Smooth muscle cell (in vitro differentiated cells): ENCODE data around the gene RASGRF1. TPM values are rescaled to one million over a fixed set of nuclear protein-coding genes. Genes with fewer than 3 reads are reported as not detected.

Experiments used
- DNase-seq: peaks from one replicate; lab custom pipeline; 2025; ENCODE audit not compliant: unreplicated experiment; lab: John Stamatoyannopoulos, UW
- H2AFZ ChIP-seq: fragments of 200-600 bp; sonication (generic); 2 replicates; pipeline ENCODE4 v1.6.0; 2016; ENCODE audit warnings: antibody characterized with exemption, low read depth, mild to moderate bottlenecking
- H3F3A ChIP-seq: fragments of 200-600 bp; sonication (generic); 2 replicates; pipeline ENCODE4 v1.6.0; 2017; ENCODE audit warnings: antibody characterized with exemption, low read depth
- H3K27ac ChIP-seq: fragments of 200-600 bp; sonication (generic); 2 replicates; pipeline ENCODE4 v1.5.1; 2016; ENCODE audit warnings: low read depth, mild to moderate bottlenecking
- H3K27me3 ChIP-seq: fragments of 200-600 bp; sonication (generic); 2 replicates; pipeline ENCODE4 v1.6.1; 2016; ENCODE audit warnings: low read depth, mild to moderate bottlenecking
- H3K36me3 ChIP-seq: fragments of 200-600 bp; sonication (generic); 2 replicates; pipeline ENCODE4 v1.5.1; 2016; ENCODE audit warnings: low read depth
- H3K4me1 ChIP-seq: fragments of 200-600 bp; sonication (generic); 2 replicates; pipeline ENCODE4 v1.5.1; 2016; ENCODE audit warnings: low read depth
- H3K4me2 ChIP-seq: fragments of 200-600 bp; sonication (generic); 2 replicates; pipeline ENCODE4 v1.6.0; 2016; ENCODE audit warnings: mild to moderate bottlenecking
- H3K4me3 ChIP-seq: fragments of 200-600 bp; sonication (generic); 2 replicates; pipeline ENCODE4 v1.5.1; 2016; ENCODE audit warnings: mild to moderate bottlenecking
- H3K79me2 ChIP-seq: fragments of 200-600 bp; sonication (generic); 2 replicates; pipeline ENCODE4 v1.6.0; 2016; ENCODE audit warnings: low read depth, mild to moderate bottlenecking
- H3K9ac ChIP-seq: fragments of 200-600 bp; sonication (generic); 2 replicates; pipeline ENCODE4 v1.6.0; 2016; ENCODE audit warnings: low read depth
- H3K9me3 ChIP-seq: fragments of 200-600 bp; sonication (generic); replicated peaks from 2 replicates; pipeline ENCODE4 v1.5.1; 2016; ENCODE audit warnings: low read depth
- H4K20me1 ChIP-seq: fragments of 200-600 bp; sonication (generic); 2 replicates; pipeline ENCODE4 v1.6.0; 2016; ENCODE audit warnings: low read depth
- WGBS: methylation state at CpG from one replicate; pipeline ENCODE4 v1.1.7; 2016; ENCODE audit warnings: low lambda C conversion rate; 5-methylcytosine and 5-hydroxymethylcytosine counted together
- polyA plus RNA-seq: library from polyadenylated mRNA; unstranded; fragments of >200 nt; fragmentation: Nextera tagmentation; extraction: Ambion mirVana; gene quantifications from 2 replicates; pipeline ENCODE4 v1.2.1, GENCODE V29; 2016
- total RNA-seq: library from RNA; depleted of rRNA; stranded (reverse); fragments of >200 nt; gene quantifications from 2 replicates; pipeline ENCODE4 v1.2.3, GENCODE V29; 2014
- TF ChIP-seq, protein P1 (sequence below): fragments of 200-600 bp; sonication (generic); IDR thresholded peaks from 2 replicates; pipeline ENCODE4 v1.5.1; 2017; ENCODE audit warnings: borderline replicate concordance, mild to moderate bottlenecking, antibody characterized with exemption; ENCODE audit not compliant: insufficient read depth, poor library complexity, severe bottlenecking

RASGRF1 gene
- total and polyA plus RNA-seq, 2 experiments from 2014 or later: 0.17 to 0.22 TPM

DNA sequence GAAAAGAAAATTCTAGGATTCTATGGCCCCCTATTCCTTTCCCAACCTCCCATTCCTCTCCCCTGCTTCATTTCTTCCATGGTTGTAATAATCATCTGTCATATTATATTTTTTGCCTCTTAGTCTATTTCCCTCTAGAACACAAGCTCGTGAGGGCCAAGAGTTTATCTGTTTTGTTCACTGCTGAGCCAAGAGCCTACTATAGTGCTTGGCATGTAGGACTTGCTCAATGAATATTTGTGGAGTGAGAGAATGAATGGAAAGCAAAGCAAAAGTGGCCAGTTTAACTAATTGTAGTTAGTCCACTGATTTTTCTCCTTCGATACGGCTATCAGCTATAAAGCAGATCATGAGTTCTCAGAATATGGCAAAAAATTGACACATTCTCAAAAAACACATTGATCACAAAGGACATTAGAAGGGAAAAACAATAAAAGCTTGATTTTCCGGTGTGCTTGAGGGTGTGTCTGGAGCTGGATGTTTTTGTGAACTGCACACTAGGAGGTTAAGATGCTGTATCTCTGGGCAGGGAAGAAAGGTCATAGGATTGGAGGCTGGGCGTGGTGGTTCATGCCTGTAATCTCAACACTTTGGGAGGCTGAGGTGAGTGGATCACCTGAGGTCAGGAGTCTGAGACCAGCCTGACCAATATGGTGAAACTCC lies 120.8 kb downstream of the RASGRF1 start:
- H3K4me1 ChIP-seq: no peaks in the 10 kb centered on the region
- H3K4me3 ChIP-seq: no peak overlapping the region
- H3K27ac ChIP-seq: no peak overlapping the region

DNA sequence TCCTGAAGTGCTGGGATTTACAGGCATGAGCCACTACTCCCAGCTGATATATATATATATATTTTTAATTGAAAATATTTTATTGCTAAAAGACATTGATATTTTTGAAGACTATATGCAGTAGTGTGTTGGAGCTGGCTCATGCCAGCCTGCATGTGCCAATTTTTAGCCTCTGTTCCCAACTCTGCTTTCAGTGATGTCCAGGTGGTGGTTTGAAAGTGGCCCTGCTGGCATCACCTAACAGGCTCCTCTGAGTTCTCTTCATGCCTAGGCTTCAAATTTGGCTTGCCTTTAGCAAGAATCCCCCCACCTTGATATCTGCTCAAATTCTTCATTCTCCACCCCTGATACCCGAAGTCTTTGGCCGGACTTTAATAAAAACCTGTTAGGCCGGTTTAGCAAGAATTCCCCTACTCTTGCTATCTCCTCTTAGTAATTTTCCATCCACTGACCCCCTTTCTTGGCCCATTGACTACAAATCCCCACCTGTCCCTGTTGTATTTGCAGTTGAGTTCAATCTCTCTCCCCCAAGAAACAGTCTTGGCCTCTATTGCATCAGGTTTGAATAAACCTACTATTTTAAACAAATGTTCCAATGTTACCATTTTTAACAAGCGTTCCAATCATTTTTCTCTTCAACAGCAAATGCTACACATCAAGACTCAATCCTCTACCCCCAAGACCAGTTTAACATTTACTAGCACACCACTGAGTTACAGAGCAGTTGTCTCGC lies 121.9 kb downstream of the RASGRF1 start:
- Histone ChIP-seq H3K9me3 (no peaks in the 10 kb centered on the region), H2AFZ (no peak overlapping the region), H4K20me1 (no peaks in the 10 kb centered on the region), H3F3A (no peaks in the 10 kb centered on the region), H3K9ac (no peak overlapping the region), H3K4me3 (no peak overlapping the region), H3K4me2 (no peak overlapping the region), H3K27ac (no peak overlapping the region), H3K79me2 (no peaks in the 10 kb centered on the region), H3K36me3 (no peaks in the 10 kb centered on the region), H3K27me3 (no peaks in the 10 kb centered on the region), H3K4me1 (no peaks in the 10 kb centered on the region)
- no peak for DNase-seq
- WGBS: 73% methylated on average over 5 of the region's 5 CpGs
- TF ChIP-seq, protein P1, sequence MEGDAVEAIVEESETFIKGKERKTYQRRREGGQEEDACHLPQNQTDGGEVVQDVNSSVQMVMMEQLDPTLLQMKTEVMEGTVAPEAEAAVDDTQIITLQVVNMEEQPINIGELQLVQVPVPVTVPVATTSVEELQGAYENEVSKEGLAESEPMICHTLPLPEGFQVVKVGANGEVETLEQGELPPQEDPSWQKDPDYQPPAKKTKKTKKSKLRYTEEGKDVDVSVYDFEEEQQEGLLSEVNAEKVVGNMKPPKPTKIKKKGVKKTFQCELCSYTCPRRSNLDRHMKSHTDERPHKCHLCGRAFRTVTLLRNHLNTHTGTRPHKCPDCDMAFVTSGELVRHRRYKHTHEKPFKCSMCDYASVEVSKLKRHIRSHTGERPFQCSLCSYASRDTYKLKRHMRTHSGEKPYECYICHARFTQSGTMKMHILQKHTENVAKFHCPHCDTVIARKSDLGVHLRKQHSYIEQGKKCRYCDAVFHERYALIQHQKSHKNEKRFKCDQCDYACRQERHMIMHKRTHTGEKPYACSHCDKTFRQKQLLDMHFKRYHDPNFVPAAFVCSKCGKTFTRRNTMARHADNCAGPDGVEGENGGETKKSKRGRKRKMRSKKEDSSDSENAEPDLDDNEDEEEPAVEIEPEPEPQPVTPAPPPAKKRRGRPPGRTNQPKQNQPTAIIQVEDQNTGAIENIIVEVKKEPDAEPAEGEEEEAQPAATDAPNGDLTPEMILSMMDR: no peak

More for the DNA sequence above, 120.8 kb downstream of the RASGRF1 start:
- Histone ChIP-seq H3K4me2 (no peak overlapping the region), H3K9me3 (no peaks in the 10 kb centered on the region), H3K9ac (no peak overlapping the region), H3F3A (no peaks in the 10 kb centered on the region), H3K79me2 (no peaks in the 10 kb centered on the region), H3K36me3 (no peaks in the 10 kb centered on the region), H4K20me1 (no peaks in the 10 kb centered on the region), H2AFZ (no peak overlapping the region), H3K27me3 (no peaks in the 10 kb centered on the region)
- DNase-seq: no peak
- TF ChIP-seq, protein P1: no peak
- WGBS: 87% methylated on average over 5 of the region's 5 CpGs

DNA sequence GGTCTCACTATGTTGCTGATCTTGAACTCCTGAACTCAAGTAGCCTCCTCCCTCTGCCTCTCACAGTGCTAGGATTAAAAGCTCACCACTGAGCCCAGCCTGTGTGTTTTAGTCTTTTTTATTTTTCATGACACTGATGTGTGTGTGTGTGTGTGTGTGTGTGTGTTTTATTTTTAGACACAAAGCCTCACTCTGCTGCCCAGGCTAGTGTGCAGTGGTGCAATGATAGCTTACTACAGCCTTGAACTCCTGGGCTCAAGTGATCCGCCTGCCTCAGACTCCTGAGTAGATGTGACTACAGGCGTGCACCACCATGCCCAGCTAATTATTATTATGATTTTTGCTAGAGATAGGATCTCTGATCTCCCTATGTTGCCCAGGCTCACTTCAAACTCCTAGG lies 122.5 kb downstream of the RASGRF1 start:
- TF ChIP-seq, protein P1: no peak
- Histone ChIP-seq H4K20me1 (no peaks in the 10 kb centered on the region), H3F3A (no peaks in the 10 kb centered on the region), H3K27me3 (no peaks in the 10 kb centered on the region), H3K4me1 (no peaks in the 10 kb centered on the region), H3K4me3 (no peak overlapping the region), H3K79me2 (no peaks in the 10 kb centered on the region), H2AFZ (no peak overlapping the region), H3K27ac (no peak overlapping the region), H3K9me3 (no peaks in the 10 kb centered on the region), H3K36me3 (no peaks in the 10 kb centered on the region), H3K4me2 (no peak overlapping the region), H3K9ac (no peak overlapping the region)
- 90% methylated on average over 2 of the region's 2 CpGs for WGBS
- no peak for DNase-seq
